A204.1 (cell line): ENCODE data around the gene RING1.

Experiments
- FAIRE-seq: peaks from 2 replicates; lab custom pipeline; 2012; peaks lifted over from hg19 to GRCh38; lab: Jason Lieb, UNC

The RING1 gene

DNA sequence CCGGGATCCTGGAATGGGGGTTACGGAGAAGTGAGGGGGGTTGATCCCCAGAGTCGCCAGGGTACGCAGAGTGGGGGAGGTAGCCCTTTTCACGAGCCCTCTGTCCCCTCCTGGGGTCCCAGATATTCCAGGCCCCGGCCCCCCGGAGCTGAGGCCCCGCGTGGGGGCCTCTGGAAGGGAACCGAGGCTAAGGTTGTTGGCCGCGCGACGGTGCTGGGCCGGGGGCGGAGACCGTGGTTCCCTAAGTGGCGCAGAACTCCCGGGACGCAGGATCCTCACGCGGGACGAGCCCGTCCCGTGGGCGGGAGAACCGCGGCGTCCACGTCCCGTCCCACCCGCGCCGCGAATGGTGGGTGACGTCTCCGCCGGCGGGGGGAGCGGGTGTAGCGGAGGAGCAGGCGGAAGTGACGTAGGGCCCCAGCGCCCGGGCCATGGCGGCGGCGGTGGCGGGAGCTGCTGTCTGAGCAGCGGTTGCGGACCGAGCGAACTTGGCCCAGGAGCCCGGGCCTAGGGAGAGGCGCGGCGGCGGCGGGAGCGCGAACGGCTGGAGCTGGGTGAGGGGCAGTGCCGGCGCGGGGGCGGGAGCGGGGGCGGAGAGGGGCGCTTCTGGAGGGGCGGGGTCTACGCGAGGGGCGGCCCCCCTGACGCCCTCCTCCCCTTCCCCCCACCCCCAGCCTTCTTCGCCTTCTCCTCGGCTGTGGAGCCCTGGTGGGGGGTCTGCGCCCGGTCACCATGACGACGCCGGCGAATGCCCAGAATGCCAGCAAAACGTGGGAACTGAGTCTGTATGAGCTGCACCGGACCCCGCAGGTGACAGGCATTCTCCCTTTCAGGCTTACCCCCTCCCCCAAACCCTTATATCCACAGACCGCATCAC, at the start of gene RING1:
Gene RING1 (plus strand): TSS at position 410 of the 877 bp plus-strand sequence. CDS start 323 bp downstream, at position 733.
- FAIRE-seq = no peak

GRCh38 chr6:33160096-33160495, 48.2 kb upstream of the RING1 start:
- no peak for FAIRE-seq

- FAIRE-seq = no peak
These were observed 47.5 kb upstream of the RING1 start for GRCh38 chr6:33160728-33161344.

GRCh38 chr6:33161354-33162331, 46.7 kb upstream of the RING1 start:
- FAIRE-seq = no peak

DNA sequence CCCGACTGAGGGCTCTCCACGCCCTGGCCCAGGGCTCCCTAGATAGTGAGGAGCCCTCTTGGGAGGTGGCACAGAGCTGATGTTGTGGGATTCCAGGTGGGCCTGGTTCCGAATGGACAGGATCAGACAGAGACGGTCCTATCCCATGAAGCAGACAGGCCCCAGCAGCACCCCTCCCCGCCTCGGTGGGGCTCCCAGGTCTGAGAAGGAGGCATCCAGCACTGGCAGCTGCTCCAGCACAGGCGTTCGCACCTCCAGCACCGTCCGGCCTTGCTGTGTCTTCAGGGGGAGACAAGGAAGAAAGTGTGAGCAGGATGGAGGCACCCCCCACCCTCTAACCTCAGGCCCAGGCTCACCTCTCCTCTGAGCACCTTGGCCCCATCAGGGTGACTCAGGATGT, 44.8 kb upstream of the RING1 start:
- no peak for FAIRE-seq

DNA sequence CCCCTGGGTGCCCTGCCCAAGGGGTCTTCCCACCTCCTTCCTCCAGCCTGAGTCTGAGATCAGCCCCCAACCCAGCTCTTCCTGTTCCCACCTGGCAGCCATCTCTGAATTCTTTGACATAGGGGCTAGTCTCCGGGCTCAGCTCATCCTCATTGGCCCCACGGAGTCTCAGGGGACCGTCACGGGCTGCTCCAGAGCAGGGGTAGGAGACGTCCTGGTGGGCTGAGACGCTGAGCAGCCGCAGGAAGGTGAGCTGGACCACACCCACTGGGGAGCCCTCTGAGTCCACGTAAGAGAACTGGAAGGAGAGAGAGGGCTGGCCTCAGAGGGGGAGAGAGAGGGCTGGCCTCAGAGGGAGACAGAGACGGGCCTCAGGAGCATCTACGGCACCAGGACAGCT, 44.1 kb upstream of the RING1 start:
- no peak for FAIRE-seq

DNA sequence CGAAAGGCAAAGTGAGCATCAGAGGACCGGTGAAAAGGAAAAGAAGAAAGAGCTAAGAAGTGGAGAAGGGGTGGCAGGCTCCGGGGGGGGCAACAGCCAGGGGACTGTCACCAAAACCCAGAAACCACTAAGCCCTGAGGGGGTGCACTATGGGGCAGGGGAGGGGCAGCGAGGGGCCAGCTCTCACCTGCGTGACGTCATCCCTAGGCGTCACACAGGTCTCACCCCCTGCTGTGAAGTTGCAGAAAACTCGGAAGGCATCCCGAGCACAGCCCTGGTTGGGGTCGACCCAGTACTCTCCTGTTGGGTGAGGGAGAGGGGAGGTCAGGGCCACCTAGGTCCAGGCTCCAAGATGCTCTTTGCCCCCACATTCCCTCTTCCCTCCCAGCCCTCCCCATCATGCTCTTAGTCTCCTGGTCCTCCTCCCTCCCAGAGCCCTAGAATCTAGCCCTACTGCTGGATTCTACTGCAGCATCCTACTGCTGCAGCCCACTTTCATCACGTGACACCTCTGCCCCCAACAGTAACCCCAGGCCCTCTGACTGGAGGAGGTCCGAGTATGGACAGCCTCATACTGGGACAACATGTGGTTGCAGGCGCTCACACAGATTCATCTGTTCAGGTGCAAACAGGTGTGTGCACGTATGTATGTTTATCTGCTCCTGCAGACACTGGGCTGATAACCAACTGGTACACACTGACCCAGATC, 43.5 kb upstream of the RING1 start:
- no peak for FAIRE-seq

DNA sequence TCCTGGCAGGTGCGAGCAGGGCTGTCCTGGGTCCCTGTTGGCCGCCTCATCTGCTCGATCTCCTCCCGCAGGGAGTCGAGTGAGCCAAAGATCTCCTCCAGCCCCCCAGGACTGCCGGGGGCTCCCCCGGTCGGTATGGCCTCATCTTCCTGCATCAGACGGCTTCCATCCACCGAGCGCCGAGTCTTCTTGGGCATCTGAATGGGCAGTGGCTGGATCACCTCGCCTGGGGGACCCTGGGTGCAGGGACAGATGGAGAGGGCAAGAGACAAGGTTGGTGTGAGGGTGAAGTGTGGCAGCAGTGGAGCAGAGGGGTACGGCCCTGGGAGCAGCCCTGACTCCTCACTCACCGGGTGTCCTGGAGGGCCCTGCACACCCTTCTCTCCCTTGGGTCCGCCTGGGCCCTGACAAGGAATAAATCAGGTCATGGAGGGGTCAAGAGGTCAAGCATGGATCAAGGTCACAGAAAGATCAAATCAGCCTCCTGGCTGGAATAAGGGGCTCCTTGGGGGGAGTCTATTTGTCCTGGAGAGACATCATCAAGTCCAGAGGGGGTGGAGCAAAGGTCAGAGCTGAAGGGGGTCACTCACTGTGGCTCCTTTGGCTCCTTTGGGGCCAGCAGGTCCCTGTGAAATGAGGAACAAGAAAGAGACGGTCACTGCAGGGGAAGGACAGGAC, 42.6 kb upstream of the RING1 start:
- no peak for FAIRE-seq

GRCh38 chr6:33166363-33166762, 41.9 kb upstream of the RING1 start:
- FAIRE-seq = no peak

DNA sequence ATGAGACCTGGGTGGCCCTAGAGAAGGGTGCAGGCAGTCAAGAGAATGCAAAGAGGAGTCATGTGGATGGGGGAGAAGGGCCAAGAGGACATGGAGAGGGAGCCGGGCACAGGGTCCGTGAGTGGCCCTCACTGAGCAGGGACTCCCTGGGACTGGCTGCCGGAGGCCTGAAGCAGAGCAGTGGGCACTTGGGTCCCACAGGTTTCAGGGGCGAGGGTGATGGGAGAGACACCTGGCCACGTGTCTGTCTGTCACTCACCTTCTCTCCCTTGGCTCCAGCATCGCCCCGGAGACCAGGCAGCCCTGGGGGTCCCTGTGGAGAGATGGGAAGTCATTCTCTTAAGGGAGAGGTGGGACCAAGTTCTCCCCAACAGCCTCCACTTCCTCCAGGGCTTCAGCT, 41.5 kb upstream of the RING1 start:
- FAIRE-seq = no peak

DNA sequence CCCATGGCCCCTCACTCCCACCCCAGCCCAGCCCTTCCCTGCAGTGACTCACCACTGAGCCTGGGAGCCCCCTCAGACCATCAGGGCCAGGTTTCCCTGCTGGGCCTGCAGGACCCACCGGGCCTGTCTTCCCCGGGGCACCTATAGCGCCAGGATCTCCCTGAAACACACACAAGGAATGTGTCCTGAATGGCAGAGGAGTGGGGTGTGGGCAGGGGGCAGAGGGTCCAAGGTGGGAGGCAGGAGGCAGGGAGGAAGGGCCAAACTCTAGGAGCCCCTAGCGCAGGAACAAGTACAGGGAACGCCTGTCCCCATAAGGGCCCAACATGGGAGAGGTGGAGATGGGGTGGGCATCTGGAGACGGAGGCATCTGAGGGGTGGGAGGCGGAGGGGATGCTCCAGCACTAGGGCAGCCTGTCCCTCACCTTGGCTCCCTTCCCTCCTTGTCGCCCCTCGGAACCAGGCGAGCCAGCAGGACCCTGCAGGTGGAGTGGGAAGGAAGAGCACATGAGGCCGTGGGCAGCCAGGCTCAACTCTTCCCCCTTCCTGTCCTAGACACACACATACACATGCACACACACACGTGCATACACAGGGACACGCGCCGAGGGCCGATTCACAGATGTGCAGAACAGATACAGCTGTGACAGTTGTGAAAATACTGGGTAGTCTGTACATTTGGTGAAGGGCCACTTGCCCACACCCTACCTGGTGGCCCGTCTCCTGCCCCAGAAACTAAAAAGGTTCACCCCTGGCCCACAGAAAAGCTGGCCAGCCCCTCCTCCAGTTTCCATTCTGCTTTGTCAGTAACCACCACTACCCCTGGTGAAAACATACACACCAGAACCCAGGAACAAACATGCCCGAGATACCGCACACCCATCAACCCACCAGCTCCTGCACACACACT, 40.7 kb upstream of the RING1 start:
- FAIRE-seq = no peak

- no peak for FAIRE-seq
These were observed 40.1 kb upstream of the RING1 start for GRCh38 chr6:33168284-33168601.

- FAIRE-seq = no peak
These were observed 39.7 kb upstream of the RING1 start for GRCh38 chr6:33168639-33169038.

DNA sequence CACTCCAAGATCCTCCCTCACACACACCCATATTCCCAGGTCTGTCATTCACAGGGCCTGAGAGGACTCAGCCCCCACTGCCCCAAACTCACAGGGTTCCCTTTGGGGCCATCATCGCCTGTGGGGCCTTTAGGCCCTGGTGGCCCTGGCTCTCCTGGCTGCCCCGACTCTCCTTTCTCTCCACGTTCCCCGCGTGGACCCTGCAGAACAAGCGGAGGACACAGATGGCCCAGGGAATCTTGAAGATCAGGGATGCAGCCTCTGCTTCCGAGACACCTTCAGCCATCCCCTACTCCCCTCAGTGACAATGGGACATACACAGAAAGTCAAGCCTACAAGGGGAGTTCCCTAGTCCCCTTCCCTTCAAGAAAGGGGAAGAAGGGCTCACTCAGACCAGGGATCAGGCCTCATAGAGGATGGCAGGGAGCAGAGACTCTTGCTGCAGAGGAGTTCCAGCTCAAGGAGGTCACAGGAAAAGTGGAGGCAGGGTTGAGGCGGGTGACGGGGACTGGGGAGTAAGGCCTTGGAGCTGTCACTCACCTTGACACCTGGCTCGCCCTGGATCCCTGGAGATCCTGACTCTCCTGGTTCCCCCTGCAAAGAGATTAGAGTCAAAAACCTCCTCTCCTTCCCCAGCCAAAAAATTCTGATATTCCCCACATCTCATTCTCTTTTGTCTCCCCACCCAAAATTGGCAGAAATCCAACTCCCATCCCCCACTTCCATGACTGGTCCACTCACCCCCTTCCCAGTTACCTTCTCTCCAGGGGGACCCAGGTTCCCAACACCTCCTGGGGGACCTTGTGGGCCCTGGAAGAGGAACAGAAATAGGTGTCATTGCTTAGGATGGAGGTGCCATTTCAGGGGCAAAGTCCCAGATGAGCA, 38.8 kb upstream of the RING1 start:
- no peak for FAIRE-seq

- FAIRE-seq = no peak
These were observed 37.9 kb upstream of the RING1 start for GRCh38 chr6:33170176-33171015.

DNA sequence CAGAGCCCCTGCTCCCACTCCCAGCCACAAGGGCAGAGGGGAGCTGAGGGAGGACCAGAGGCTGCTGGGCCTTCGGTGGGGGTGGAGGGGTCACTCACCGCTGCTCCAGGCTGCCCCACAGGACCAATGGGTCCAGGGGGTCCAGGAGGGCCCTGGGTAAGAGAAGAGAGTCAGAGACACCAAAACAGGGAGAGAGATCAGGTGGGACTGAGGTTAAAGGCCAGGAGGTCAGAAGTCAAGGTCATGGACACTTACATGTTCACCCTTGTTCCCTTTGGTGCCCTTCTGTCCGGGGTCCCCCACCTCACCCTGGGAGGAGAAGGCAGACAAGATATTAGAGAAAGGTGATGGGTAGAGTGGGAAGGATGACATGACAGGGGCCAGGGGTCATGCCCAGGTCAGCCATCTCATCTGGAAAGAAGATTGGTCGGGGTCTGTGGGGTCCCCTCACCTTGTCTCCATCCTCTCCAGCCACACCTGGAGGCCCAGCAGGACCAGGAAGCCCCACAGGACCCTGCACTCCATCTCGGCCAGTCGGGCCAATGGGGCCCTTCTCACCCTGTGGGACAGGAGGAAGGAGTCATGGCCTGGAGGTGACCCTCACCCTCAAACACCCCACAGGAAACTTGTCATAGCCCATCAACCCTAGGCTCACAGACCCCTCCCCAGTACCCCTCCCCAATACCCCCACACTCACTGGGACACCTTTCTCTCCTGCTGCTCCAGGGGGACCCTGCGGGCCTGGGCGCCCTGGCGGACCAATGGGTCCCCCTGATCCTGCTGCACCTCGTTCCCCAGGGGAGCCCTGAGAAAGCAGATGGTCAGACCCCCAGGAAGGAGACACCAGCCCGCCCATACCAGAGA, 37.1 kb upstream of the RING1 start:
- no peak for FAIRE-seq

GRCh38 chr6:33171880-33172687, 36.2 kb upstream of the RING1 start:
- no peak for FAIRE-seq
